T-helper 17 cell (primary cell): Measurements from ENCODE around the gene CYP4F2. TPM values are rescaled to one million over a fixed set of nuclear protein-coding genes. Genes with fewer than 3 reads are reported as not detected.
"Not testable (repeated sequence)": the region's sequence is repeated elsewhere in the genome, so short reads cannot be mapped to it uniquely, and the experiment has no call there.

ENCODE experiments used
- ATAC-seq: fragments of 150-1000 bp; cut with Tn5 transposase; 2 replicates; pipeline ENCODE4 v1.10.0; 2021; ENCODE audit warnings: mild to moderate bottlenecking, moderate library complexity
- DNase-seq, 3 donors: peaks; one replicate each; pipeline versions ENCODE4 v3.0.0 to v3.0.0-alpha.2; 2020 to 2021
- H3K9me3 ChIP-seq: one replicate; pipeline ENCODE4 v1.7.0; 2013; ENCODE audit warnings: low read length, mild to moderate bottlenecking; ENCODE audit not compliant: control insufficient read depth, poor library complexity, severe bottlenecking
- H3K27ac Mint-ChIP-seq: one replicate; pipeline ENCODE4 v1.8.0; 2022; ENCODE audit warnings: mild to moderate bottlenecking, moderate library complexity, mixed read lengths
- H3K27me3 Mint-ChIP-seq: one replicate; pipeline ENCODE4 v1.8.0; 2022; ENCODE audit warnings: mixed read lengths
- H3K36me3 Mint-ChIP-seq: one replicate; pipeline ENCODE4 v1.8.0; 2022; ENCODE audit warnings: low read depth, mixed read lengths
- H3K4me1 Mint-ChIP-seq: one replicate; pipeline ENCODE4 v1.8.0; 2022; ENCODE audit warnings: mild to moderate bottlenecking, mixed read lengths
- H3K4me3 Mint-ChIP-seq: one replicate; pipeline ENCODE4 v1.8.0; 2022; ENCODE audit warnings: mild to moderate bottlenecking, moderate library complexity, mixed read lengths
- total RNA-seq, 4 donors: library from RNA in 2 of 4; stranded (reverse) in 2 of 4; gene quantifications; one replicate each; pipeline ENCODE4 v1.2.3 and lab custom pipeline; 2022 to 2026

CYP4F2 gene
- total RNA-seq, 2 donors from 2014 or later, result not detected

- DNase-seq (no peak), ATAC-seq (no peak)
- Mint-ChIP-seq H3K27me3 (peaks cover 32% of the 10 kb centered on the region), H3K4me3 (no peak overlapping the region), H3K4me1 (no peaks in the 10 kb centered on the region), H3K36me3 (no peaks in the 10 kb centered on the region), H3K27ac (no peak overlapping the region)
- no peaks in the 10 kb centered on the region for H3K9me3 ChIP-seq
These were observed 3.5 kb downstream of the CYP4F2 start for GRCh38 chr19:15894359-15894758.

GRCh38 chr19:15893477-15893876, 4.4 kb downstream of the CYP4F2 start:
- Mint-ChIP-seq H3K4me3 (no peak overlapping the region), H3K36me3 (no peaks in the 10 kb centered on the region), H3K27ac (no peak overlapping the region), H3K27me3 (peaks cover 30% of the 10 kb centered on the region), H3K4me1 (no peaks in the 10 kb centered on the region)
- DNase-seq, result no peak
- H3K9me3 ChIP-seq, result no peaks in the 10 kb centered on the region
- ATAC-seq, result no peak

- no peak for DNase-seq
- no peaks in the 10 kb centered on the region for H3K4me1 Mint-ChIP-seq
- no peak for ATAC-seq
- no peaks in the 10 kb centered on the region for H3K9me3 ChIP-seq
- no peak overlapping the region for H3K27ac Mint-ChIP-seq
- H3K4me3 Mint-ChIP-seq, result no peak overlapping the region
- no peaks in the 10 kb centered on the region for H3K36me3 Mint-ChIP-seq
- H3K27me3 Mint-ChIP-seq, result peaks cover 19% of the 10 kb centered on the region
These were observed 5.9 kb downstream of the CYP4F2 start for GRCh38 chr19:15892012-15892411.

- no peaks in the 10 kb centered on the region for H3K9me3 ChIP-seq
- Mint-ChIP-seq H3K4me1 (no peaks in the 10 kb centered on the region), H3K27me3 (peaks cover 13% of the 10 kb centered on the region), H3K36me3 (no peaks in the 10 kb centered on the region), H3K27ac (no peak overlapping the region), H3K4me3 (no peak overlapping the region)
- DNase-seq, result no peak
- ATAC-seq, result no peak
These were observed 6.4 kb downstream of the CYP4F2 start for GRCh38 chr19:15891434-15891833.

GRCh38 chr19:15889339-15889738, 8.5 kb downstream of the CYP4F2 start:
- H3K27me3 Mint-ChIP-seq, H3K27ac Mint-ChIP-seq, H3K9me3 ChIP-seq, ATAC-seq, H3K4me3 Mint-ChIP-seq, H3K36me3 Mint-ChIP-seq, H3K4me1 Mint-ChIP-seq, DNase-seq: not testable (repeated sequence)

GRCh38 chr19:15885919-15886318, 12.0 kb downstream of the CYP4F2 start:
- H3K4me3 Mint-ChIP-seq, result no peak overlapping the region
- DNase-seq (no peak), ATAC-seq (no peak)
- H3K27me3 Mint-ChIP-seq, result peaks cover 16% of the 10 kb centered on the region
- H3K36me3 Mint-ChIP-seq, result no peaks in the 10 kb centered on the region
- H3K4me1 Mint-ChIP-seq, result no peaks in the 10 kb centered on the region
- no peak overlapping the region for H3K27ac Mint-ChIP-seq
- H3K9me3 ChIP-seq, result no peaks in the 10 kb centered on the region

GRCh38 chr19:15885167-15885566, 12.7 kb downstream of the CYP4F2 start:
- no peak for ATAC-seq
- DNase-seq, result no peak
- Mint-ChIP-seq H3K4me1 (no peaks in the 10 kb centered on the region), H3K27ac (no peak overlapping the region), H3K27me3 (peaks cover 16% of the 10 kb centered on the region), H3K36me3 (no peaks in the 10 kb centered on the region), H3K4me3 (no peak overlapping the region)
- no peaks in the 10 kb centered on the region for H3K9me3 ChIP-seq

- H3K4me1 Mint-ChIP-seq, DNase-seq, ATAC-seq, H3K9me3 ChIP-seq, H3K36me3 Mint-ChIP-seq, H3K27ac Mint-ChIP-seq, H3K4me3 Mint-ChIP-seq: not testable (repeated sequence)
- peaks cover 26% of the 10 kb centered on the region for H3K27me3 Mint-ChIP-seq
These were observed 14.5 kb downstream of the CYP4F2 start for GRCh38 chr19:15883329-15883728.

GRCh38 chr19:15874821-15875474, 22.9 kb downstream of the CYP4F2 start:
- H3K27ac Mint-ChIP-seq, result no peak overlapping the region
- DNase-seq (no peak), ATAC-seq (no peak)
- H3K4me1 Mint-ChIP-seq, result no peaks in the 10 kb centered on the region
- no peaks in the 10 kb centered on the region for H3K9me3 ChIP-seq
- H3K4me3 Mint-ChIP-seq, result no peak overlapping the region
- H3K27me3 Mint-ChIP-seq, result peaks cover 44% of the 10 kb centered on the region
- peaks cover 3% of the 10 kb centered on the region for H3K36me3 Mint-ChIP-seq

- H3K27ac Mint-ChIP-seq, H3K36me3 Mint-ChIP-seq, ATAC-seq, H3K4me3 Mint-ChIP-seq, H3K4me1 Mint-ChIP-seq, DNase-seq, H3K9me3 ChIP-seq: not testable (repeated sequence)
- H3K27me3 Mint-ChIP-seq, result peaks cover 45% of the 10 kb centered on the region
These were observed 24.1 kb downstream of the CYP4F2 start for GRCh38 chr19:15873771-15874170.

GRCh38 chr19:15871570-15871969, 26.3 kb downstream of the CYP4F2 start:
- H3K36me3 Mint-ChIP-seq, result peaks cover 3% of the 10 kb centered on the region
- H3K4me3 Mint-ChIP-seq, result peak overlapping the region; percentile 55
- no peak overlapping the region for H3K27ac Mint-ChIP-seq

GRCh38 chr19:15869873-15870272, 28.0 kb downstream of the CYP4F2 start:
- Mint-ChIP-seq H3K4me3 (no peak overlapping the region), H3K27ac (no peak overlapping the region), H3K36me3 (peaks cover 3% of the 10 kb centered on the region), H3K4me1 (peaks cover 8% of the 10 kb centered on the region), H3K27me3 (peaks cover 18% of the 10 kb centered on the region)
- ATAC-seq (no peak), DNase-seq (no peak)
- no peaks in the 10 kb centered on the region for H3K9me3 ChIP-seq

More at GRCh38 chr19:15871570-15871969, 26.3 kb downstream of the CYP4F2 start:
- peaks cover 8% of the 10 kb centered on the region for H3K4me1 Mint-ChIP-seq
- peaks cover 31% of the 10 kb centered on the region for H3K27me3 Mint-ChIP-seq
- no peaks in the 10 kb centered on the region for H3K9me3 ChIP-seq
- no peak for DNase-seq
- no peak for ATAC-seq

- peaks cover 14% of the 10 kb centered on the region for H3K27me3 Mint-ChIP-seq
- no peak overlapping the region for H3K27ac Mint-ChIP-seq
- no peaks in the 10 kb centered on the region for H3K36me3 Mint-ChIP-seq
- H3K4me3 Mint-ChIP-seq, result peak overlapping the region; percentile 5
- peak in 1 of 3 donors; percentile 12 for DNase-seq
- peaks cover 9% of the 10 kb centered on the region for H3K4me1 Mint-ChIP-seq
- peak; percentile 81 for ATAC-seq
- no peaks in the 10 kb centered on the region for H3K9me3 ChIP-seq
These were observed 28.7 kb downstream of the CYP4F2 start for GRCh38 chr19:15869109-15869555.

GRCh38 chr19:15866636-15867035, 31.2 kb downstream of the CYP4F2 start:
- H3K9me3 ChIP-seq, result no peaks in the 10 kb centered on the region
- Mint-ChIP-seq H3K4me1 (peaks cover 9% of the 10 kb centered on the region), H3K36me3 (no peaks in the 10 kb centered on the region), H3K4me3 (no peak overlapping the region), H3K27ac (no peak overlapping the region), H3K27me3 (peaks cover 8% of the 10 kb centered on the region)
- ATAC-seq (no peak), DNase-seq (no peak)
